Cerebellar cortex (tissue), 1 donor: ENCODE measurements around the gene TMPRSS15.

Experiments
- DNase-seq: peaks from one replicate; pipeline ENCODE4 v3.0.0-alpha.2; 2015; ENCODE audit warnings: low spot score

The TMPRSS15 gene

DNA sequence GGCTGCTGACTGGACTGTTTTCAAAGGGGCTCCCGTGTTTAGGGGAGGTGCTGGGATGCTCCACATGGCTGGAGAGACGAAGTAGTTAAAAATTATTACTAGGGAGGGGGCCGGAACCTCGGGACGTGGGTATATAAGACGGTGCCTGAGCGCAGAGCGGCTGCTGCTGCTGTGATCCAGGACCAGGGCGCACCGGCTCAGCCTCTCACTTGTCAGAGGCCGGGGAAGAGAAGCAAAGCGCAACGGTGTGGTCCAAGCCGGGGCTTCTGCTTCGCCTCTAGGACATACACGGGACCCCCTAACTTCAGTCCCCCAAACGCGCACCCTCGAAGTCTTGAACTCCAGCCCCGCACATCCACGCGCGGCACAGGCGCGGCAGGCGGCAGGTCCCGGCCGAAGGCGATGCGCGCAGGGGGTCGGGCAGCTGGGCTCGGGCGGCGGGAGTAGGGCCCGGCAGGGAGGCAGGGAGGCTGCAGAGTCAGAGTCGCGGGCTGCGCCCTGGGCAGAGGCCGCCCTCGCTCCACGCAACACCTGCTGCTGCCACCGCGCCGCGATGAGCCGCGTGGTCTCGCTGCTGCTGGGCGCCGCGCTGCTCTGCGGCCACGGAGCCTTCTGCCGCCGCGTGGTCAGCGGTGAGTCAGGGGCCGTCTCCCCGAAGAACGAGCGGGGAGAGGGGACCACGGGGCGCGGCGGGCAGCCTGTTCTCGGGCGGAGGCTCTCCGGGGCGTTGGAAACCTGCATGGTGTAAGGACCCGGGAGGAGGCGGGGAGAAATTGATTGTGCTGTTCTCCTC is 158.7 kb downstream of the TMPRSS15 start, which contains the start of gene CHODL:
Gene CHODL, plus strand, starts transcription at position 163 of the 793 bp plus-strand sequence. Its CDS starts 391 bp downstream, at position 554.
- DNase-seq = no peak

DNA sequence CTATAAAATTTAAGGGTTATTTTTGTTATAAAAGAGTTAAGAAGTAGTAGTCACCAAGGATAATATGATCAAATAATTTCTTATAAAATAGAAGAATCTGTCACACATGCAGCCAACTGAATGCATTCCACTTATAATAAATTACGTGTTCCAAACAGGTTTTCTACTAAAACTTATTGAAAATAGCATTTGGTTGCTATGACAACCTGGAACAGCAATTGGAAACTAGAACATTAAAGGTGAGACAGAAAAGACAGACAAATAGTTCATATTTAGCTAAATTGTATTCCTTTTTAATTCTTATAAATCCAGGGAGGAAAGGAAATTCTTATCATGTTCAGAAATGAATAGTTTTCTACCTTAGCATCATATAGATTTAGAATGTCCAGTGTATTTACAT is 168.0 kb downstream of the TMPRSS15 start:
- DNase-seq = no peak

DNA sequence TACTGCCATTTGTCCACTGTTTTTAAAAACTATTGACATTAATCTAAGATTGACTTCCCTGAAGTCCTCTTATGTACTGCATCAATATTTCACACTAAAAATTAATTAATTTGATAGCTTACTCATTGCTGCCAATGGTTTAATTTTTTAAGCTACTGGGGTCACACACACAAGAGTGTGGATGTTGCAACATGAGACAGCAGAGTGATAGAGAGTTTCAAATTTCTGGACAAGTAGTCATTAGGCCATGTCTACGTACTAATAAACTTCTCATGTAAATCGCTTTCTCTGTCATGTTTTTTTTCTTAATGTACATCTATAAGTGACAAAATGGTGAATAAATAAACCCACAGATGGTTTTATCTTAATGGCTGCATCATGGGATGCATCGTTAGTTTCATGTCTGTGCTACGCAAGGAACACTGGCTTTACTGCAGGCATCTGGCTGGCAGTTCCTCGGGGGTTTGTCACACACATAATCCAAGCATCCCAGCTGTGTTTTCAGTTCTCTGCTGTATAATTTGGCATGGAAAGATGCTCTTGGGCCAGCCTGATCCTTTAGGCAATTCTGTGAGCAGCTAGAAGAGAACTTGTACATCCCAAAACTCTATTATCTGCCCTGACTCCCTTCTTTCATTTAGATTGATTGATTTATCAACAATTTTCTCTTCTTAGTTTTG is 175.4 kb downstream of the TMPRSS15 start:
- no peak for DNase-seq

DNA sequence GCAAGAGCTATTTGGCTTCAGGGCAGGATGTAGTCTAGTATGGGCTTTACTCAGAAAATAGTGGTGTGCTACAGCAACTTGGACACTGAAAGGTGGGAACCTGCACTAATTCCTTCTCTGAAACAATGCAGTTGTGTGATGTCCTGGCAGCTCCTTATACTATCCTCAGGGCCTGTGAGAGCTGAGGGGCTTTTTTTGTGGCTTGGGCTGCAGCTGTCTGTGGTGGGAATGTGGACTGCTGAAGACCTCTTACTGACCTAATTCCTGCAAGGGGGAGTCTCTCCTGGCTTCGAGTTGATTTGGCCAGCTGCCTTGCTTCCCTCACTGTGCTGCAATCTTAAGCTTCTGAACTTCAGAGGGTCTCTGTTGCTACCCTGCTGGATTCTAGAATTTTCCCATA is 181.2 kb downstream of the TMPRSS15 start:
- no peak for DNase-seq

DNA sequence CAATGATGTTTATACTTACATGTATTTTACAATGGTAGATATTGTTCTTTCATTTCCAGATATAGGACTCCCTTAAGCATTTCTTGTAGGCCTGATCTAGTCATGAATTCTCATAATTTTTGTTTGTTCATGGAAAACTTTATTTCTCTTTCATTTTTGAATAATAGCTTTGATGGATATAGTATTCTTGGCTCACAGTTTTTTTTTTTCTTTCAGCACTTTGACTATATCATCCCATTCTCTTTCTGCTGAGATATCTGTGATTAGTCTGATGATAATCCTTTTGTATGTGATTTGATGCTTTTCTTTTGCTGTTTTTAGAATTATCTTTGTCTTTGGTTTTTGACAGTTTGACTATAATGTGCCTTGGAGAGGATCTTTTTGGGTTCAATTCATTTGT is 183.1 kb downstream of the TMPRSS15 start:
- no peak for DNase-seq
